K562 (cell line): Measurements from ENCODE around the gene CRYBG1. TPM values are rescaled to one million over a fixed set of nuclear protein-coding genes. Genes with fewer than 3 reads are reported as not detected.

Source experiments
- CEBPG ChIP-seq, 3 experiments: fragments of 200-800 bp in 1 of 3; sonication (Bioruptor generic) in 1 of 3; sonication (generic) in 1 of 3; formaldehyde crosslinking in 1 of 3; IDR thresholded peaks in 2 of 3; conservative IDR thresholded peaks in 1 of 3; 2 replicates each; pipeline versions ENCODE4 v1.6.1 to v1.8.0; 2016 to 2022; ENCODE audit warnings: missing compliant biosample characterization in 2 of 3, missing genetic modification characterization in 2 of 3, mild to moderate bottlenecking in 1 of 3, missing genetic modification reagents in 1 of 3
- DEAF1 ChIP-seq: fragments of 450-650 bp; formaldehyde crosslinking; IDR thresholded peaks from 2 replicates; pipeline ENCODE4 v1.4.0; 2020; ENCODE audit warnings: mild to moderate bottlenecking, moderate library complexity
- KLF10 ChIP-seq: fragments of 250-450 bp; sonication (Bioruptor Pico); IDR thresholded peaks from 2 replicates; pipeline ENCODE4 v1.6.1; 2021; ENCODE audit warnings: matching md5 sums
- KLF13 ChIP-seq: fragments of 450-650 bp; IDR thresholded peaks from 2 replicates; pipeline ENCODE4 v1.6.1; 2016; ENCODE audit warnings: missing genetic modification characterization, low read depth, mild to moderate bottlenecking, missing compliant biosample characterization, moderate library complexity, borderline replicate concordance
- NCOR1 ChIP-seq: fragments of 450-650 bp; IDR thresholded peaks from 2 replicates; pipeline ENCODE4 v1.6.1; 2016; ENCODE audit warnings: mild to moderate bottlenecking, moderate library complexity
- RB1 ChIP-seq: fragments of 450-650 bp; IDR thresholded peaks from 2 replicates; pipeline ENCODE4 v1.6.1; 2017; ENCODE audit warnings: low read depth, mild to moderate bottlenecking
- RBM34 ChIP-seq: fragments of 200-400 bp; formaldehyde crosslinking; IDR thresholded peaks from 2 replicates; pipeline ENCODE4 v1.6.1; 2018; ENCODE audit warnings: low read length, borderline replicate concordance; ENCODE audit not compliant: insufficient read depth
- SMAD3 ChIP-seq: fragments of 450-650 bp; formaldehyde crosslinking; conservative IDR thresholded peaks from 2 replicates; pipeline ENCODE4 v1.4.0; 2020; ENCODE audit warnings: mild to moderate bottlenecking
- TAL1 ChIP-seq: fragments of 450-650 bp; IDR thresholded peaks from 2 replicates; pipeline ENCODE4 v1.6.1; 2016; ENCODE audit warnings: mild to moderate bottlenecking
- TBL1XR1 ChIP-seq, 2 experiments: IDR thresholded peaks; 2 replicates each; pipeline ENCODE4 v1.6.1; 2012; ENCODE audit warnings: improper control_type of control experiment in 2 of 2, low read length in 2 of 2, mild to moderate bottlenecking in 1 of 2
- ZBTB11 ChIP-seq, 3 experiments: fragments of 200-800 bp in 1 of 3; fragments of 250-450 bp in 1 of 3; fragments of 450-650 bp in 1 of 3; sonication (Bioruptor Pico) in 1 of 3; sonication (Bioruptor generic) in 1 of 3; formaldehyde crosslinking in 1 of 3; IDR thresholded peaks; 2 replicates each; pipeline versions ENCODE4 v1.6.1 to v1.8.0; 2016 to 2022; ENCODE audit warnings: mild to moderate bottlenecking in 2 of 3, missing genetic modification characterization in 2 of 3, missing compliant biosample characterization in 1 of 3, moderate library complexity in 1 of 3
- ZBTB33 ChIP-seq: sonication (generic); formaldehyde crosslinking; IDR thresholded peaks from 2 replicates; pipeline ENCODE4 v1.8.1; 2023; ENCODE audit warnings: mild to moderate bottlenecking, missing genetic modification reagents
- ZNF197 ChIP-seq: fragments of 200-800 bp; sonication (Bioruptor generic); IDR thresholded peaks from 2 replicates; pipeline ENCODE4 v1.6.1; 2016; ENCODE audit warnings: low read depth, missing genetic modification characterization, missing compliant biosample characterization
- ZNF232 ChIP-seq: sonication (generic); formaldehyde crosslinking; IDR thresholded peaks from 2 replicates; pipeline ENCODE4 v1.8.0; 2022; ENCODE audit warnings: mild to moderate bottlenecking, missing genetic modification reagents
- ZNF253 ChIP-seq: fragments of 250-450 bp; sonication (Bioruptor Pico); conservative IDR thresholded peaks from 2 replicates; pipeline ENCODE4 v1.6.1; 2021; ENCODE audit warnings: mild to moderate bottlenecking
- ZNF263 ChIP-seq: sonication (generic); formaldehyde crosslinking; IDR thresholded peaks from 2 replicates; pipeline ENCODE4 v1.8.0; 2022; ENCODE audit warnings: mild to moderate bottlenecking, missing genetic modification reagents, borderline replicate concordance
- ZNF280B ChIP-seq: fragments of 250-450 bp; sonication (Bioruptor Pico); IDR thresholded peaks from 2 replicates; pipeline ENCODE4 v1.5.1; 2021; ENCODE audit warnings: mild to moderate bottlenecking
- ZNF589 ChIP-seq: fragments of 200-800 bp; sonication (Bioruptor generic); IDR thresholded peaks from 2 replicates; pipeline ENCODE4 v1.6.1; 2016; ENCODE audit warnings: low read depth, missing genetic modification characterization, missing compliant biosample characterization
- ZNF780A ChIP-seq: fragments of 250-450 bp; sonication (Bioruptor Pico); IDR thresholded peaks from 2 replicates; pipeline ENCODE4 v1.5.0; 2021; ENCODE audit warnings: mild to moderate bottlenecking
- polyA plus RNA-seq, 8 experiments: library from polyadenylated mRNA; depleted of rRNA in 4 of 8; stranded (reverse) in 5 of 8; unstranded in 3 of 8; fragments of >200 nt; fragmentation: Nextera tagmentation in 2 of 8; fragmentation: Illumina TruSeq in 1 of 8; extraction: Ambion mirVana in 2 of 8; extraction: Trizol in 1 of 8; gene quantifications; 2 replicates each; pipeline versions ENCODE4 v1.2.1 to v1.2.3, GENCODE V29; 2011 to 2014; ENCODE audit warnings: inconsistent platforms in 1 of 8, missing spikeins in 1 of 8
- total RNA-seq, 7 experiments: library from RNA; depleted of rRNA in 6 of 7; stranded (reverse); fragments of >200 nt in 6 of 7; fragmentation: Illumina TruSeq in 2 of 7; extraction: Trizol in 2 of 7; gene quantifications; 2 replicates each; pipeline versions ENCODE4 v1.2.1 to v1.2.3, GENCODE V29; 2011 to 2021; ENCODE audit warnings: low replicate concordance in 1 of 7

Gene CRYBG1
- total and polyA plus RNA-seq, 9 of the 15 experiments (the other 6 are each of a cell fraction or from before 2014, with no cell fraction given) = 0.07 to 0.47 (median 0.11) TPM

GRCh38 chr6:106315765-106316374 lies 44.6 kb upstream of the CRYBG1 start (continued):
- TF ChIP-seq ZBTB33 (CRISPR knock-in tag) (no peak), ZNF280B (CRISPR knock-in tag) (no peak), ZBTB11 (CRISPR knock-in tag; IDR thresholded peaks at IDR 0.05) (no peak), TBL1XR1 (IDR thresholded peaks at IDR 0.05; ENCODE audit: low read length in 2 of 2) (0 out of 4 replicates have a peak, but pooled peaks of 1 of the 2 experiments have one; percentile 27), ZNF197 (CRISPR knock-in tag) (no peak), KLF10 (CRISPR knock-in tag) (no peak), SMAD3 (CRISPR knock-in tag) (no peak), ZNF589 (CRISPR knock-in tag) (no peak), TAL1 (no peak), DEAF1 (CRISPR knock-in tag) (no peak), ZNF780A (CRISPR knock-in tag) (no peak), ZNF232 (CRISPR knock-in tag) (no peak), NCOR1 (0 out of 2 replicates have a peak, but pooled peaks have one; percentile 23), ZNF253 (CRISPR knock-in tag) (no peak), RB1 (no peak), RBM34 (no peak), CEBPG (CRISPR knock-in tag; IDR thresholded peaks at IDR 0.05) (no peak), CEBPG (tag; conservative IDR thresholded peaks at IDR 0.05 in 1 of 2, IDR thresholded peaks at IDR 0.05 in 1 of 2) (no peak), KLF13 (no peak), ZNF263 (CRISPR knock-in tag) (no peak)
